ENCODE data around the gene LCN2. TPM values are rescaled to one million over a fixed set of nuclear protein-coding genes. Genes with fewer than 3 reads are reported as not detected.

The LCN2 gene
- total and polyA plus RNA-seq, 2 experiments from 2014 or later: 2.0 TPM; not detected in 1

GRCh38 chr9:128180001-128180400 lies 30.7 kb downstream of the LCN2 start (continued):
- no peak for TF ChIP-seq NANOG (IDR thresholded peaks at IDR 0.05; ENCODE audit: borderline replicate concordance)
- TF ChIP-seq EZH2 (IDR thresholded peaks at IDR 0.05; ENCODE audit: low read depth, unreplicated experiment): no peak
- no peak for TF ChIP-seq ETS1 (IDR thresholded peaks at IDR 0.05)
- TF ChIP-seq ZNF114 (CRISPR knock-in tag; IDR thresholded peaks at IDR 0.05): no peak

- H3K27me3 ChIP-seq (ENCODE audit: insufficient read depth): no peaks in the 10 kb centered on the region
- H2AFZ ChIP-seq: no peak overlapping the region
- H3K27ac ChIP-seq (ENCODE audit: low read depth): no peak overlapping the region
- H3K4me3 Mint-ChIP-seq: no peak overlapping the region
- no peaks in the 10 kb centered on the region; the same call in 2 of the 3 replicates for H3K9me3 Mint-ChIP-seq
- H4K20me1 ChIP-seq (replicated peaks; ENCODE audit: insufficient read depth): 0 out of 2 replicates have a peak, but pooled peaks cover 7% of the 10 kb centered on the region
- H3K4me3 ChIP-seq: no peak overlapping the region
- H3K36me3 Mint-ChIP-seq (ENCODE audit: low read depth): peaks cover 57% of the 10 kb centered on the region
- H3F3A ChIP-seq (replicated peaks; ENCODE audit: low read depth): 0 out of 2 replicates have a peak, but pooled peaks cover 3% of the 10 kb centered on the region
- H3K4me2 ChIP-seq: no peak overlapping the region
- H3K4me1 ChIP-seq (ENCODE audit: insufficient read depth): no peaks in the 10 kb centered on the region
- H3K79me2 ChIP-seq (replicated peaks; ENCODE audit: insufficient read depth): no peaks in the 10 kb centered on the region
- H3K27me3 Mint-ChIP-seq (ENCODE audit: insufficient read depth, low read depth, poor library complexity): peaks cover 7% of the 10 kb centered on the region
- no peak overlapping the region for H3K27ac Mint-ChIP-seq
- H3K9me2 ChIP-seq (ENCODE audit: insufficient read depth): no peaks in the 10 kb centered on the region
- ATAC-seq (no peak), DNase-seq (ENCODE audit: low spot score) (no peak)
- H3K36me3 ChIP-seq (ENCODE audit: insufficient read depth): peaks cover 2% of the 10 kb centered on the region; the same call in 1 of the 2 replicates
- no peaks in the 10 kb centered on the region for H3K4me1 Mint-ChIP-seq
- TF ChIP-seq POLR2AphosphoS5 (IDR thresholded peaks at IDR 0.05; ENCODE audit: low read depth): no peak
- no peak for TF ChIP-seq REST (IDR thresholded peaks at IDR 0.05; ENCODE audit: unreplicated experiment)
- TF ChIP-seq EZH2phosphoT487 (IDR thresholded peaks at IDR 0.05; ENCODE audit: unreplicated experiment): no peak
- TF ChIP-seq STAT1 (IDR thresholded peaks at IDR 0.05; ENCODE audit: unreplicated experiment): no peak
- no peak for TF ChIP-seq ZNF114 (CRISPR knock-in tag; IDR thresholded peaks at IDR 0.05)
- no peak for TF ChIP-seq CREB1 (CRISPR knock-in tag; IDR thresholded peaks at IDR 0.05; ENCODE audit: low read depth)
- no peak for TF ChIP-seq NANOG (IDR thresholded peaks at IDR 0.05; ENCODE audit: borderline replicate concordance)
- no peak for TF ChIP-seq ETS1 (IDR thresholded peaks at IDR 0.05)
- no peak for TF ChIP-seq ZNF331 (CRISPR knock-in tag; IDR thresholded peaks at IDR 0.05; ENCODE audit: low read depth)
- no peak for TF ChIP-seq ZNF462 (CRISPR knock-in tag; IDR thresholded peaks at IDR 0.05)
These were observed 31.2 kb downstream of the LCN2 start for GRCh38 chr9:128180447-128180846.

Data from GM23338 (cell line).